ENCODE results near the gene DNAH17. TPM values are rescaled to one million over a fixed set of nuclear protein-coding genes. Genes with fewer than 3 reads are reported as not detected.

Gene DNAH17
- total and polyA plus RNA-seq, 4 experiments from 2014 or later: 0.49 to 1.0 (median 0.78) TPM; not detected in 1

- no peaks in the 10 kb centered on the region for H3K36me3 Mint-ChIP-seq
- H3K9me3 ChIP-seq (ENCODE audit: control insufficient read depth in 1 of 2, low read length in 2 of 2): no peaks in the 10 kb centered on the region
- DNase-seq: no peak
- no peaks in the 10 kb centered on the region for H3K27me3 ChIP-seq (ENCODE audit: insufficient read depth, low read length)
- H3K4me3 Mint-ChIP-seq: no peak overlapping the region
- ChIA-PET POLR2A (ENCODE audit: partially characterized antibody) (no interaction called here), CTCF (ENCODE audit: partially characterized antibody) (no interaction called here)
- H3K27me3 Mint-ChIP-seq: peaks cover 0 to 6% of the 10 kb centered on the region in 2 donors
- no peak overlapping the region for H3K27ac Mint-ChIP-seq
- intact Hi-C loops (cut with micrococcal nuclease): no loop called here
- H3K9me3 Mint-ChIP-seq: no peaks in the 10 kb centered on the region
- no peaks in the 10 kb centered on the region for H3K4me1 ChIP-seq (ENCODE audit: insufficient read depth, low read length)
- H3K36me3 ChIP-seq (ENCODE audit: insufficient read depth, low read length): no peaks in the 10 kb centered on the region
- no peaks in the 10 kb centered on the region for H3K4me1 Mint-ChIP-seq
- no peak overlapping the region for H3K27ac ChIP-seq (ENCODE audit: low read depth, low read length)
- H3K4me3 ChIP-seq (ENCODE audit: low read length in 2 of 2): no peak overlapping the region
Observed at GRCh38 chr17:78560731-78561130, 16.5 kb downstream of the DNAH17 start.

DNA sequence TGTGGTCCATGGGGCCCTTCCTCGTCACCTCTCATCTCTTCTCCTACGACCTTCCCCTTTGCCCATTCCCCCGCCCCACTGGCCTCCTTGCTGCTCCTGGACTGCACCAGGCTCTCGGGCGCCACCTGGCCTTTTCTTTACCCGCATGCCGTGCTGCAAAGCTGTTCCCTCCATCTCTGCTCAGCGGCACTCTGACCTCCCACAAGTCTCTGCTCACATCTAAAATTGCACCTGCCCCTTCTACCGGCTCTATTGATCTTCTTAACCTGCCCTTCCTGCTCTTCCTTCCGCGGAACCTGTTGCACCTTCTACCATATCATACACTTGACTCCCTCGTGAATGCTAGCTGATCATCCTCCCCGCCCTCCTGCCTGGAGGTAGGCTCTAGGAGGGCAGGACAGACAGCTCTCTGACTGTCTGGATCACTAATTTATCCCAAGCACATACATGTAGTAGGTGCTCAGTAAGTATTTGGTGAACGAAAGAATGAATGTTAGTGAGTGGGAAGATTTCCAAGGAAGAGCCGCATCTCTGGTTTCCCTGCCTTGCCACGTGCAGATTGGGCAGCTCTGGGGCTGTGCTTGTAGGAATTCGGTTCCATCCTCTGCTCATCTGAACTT, 17.3 kb downstream of the DNAH17 start:
- Histone ChIP-seq H3K4me1 (ENCODE audit: insufficient read depth, low read length) (no peaks in the 10 kb centered on the region), H3K27ac (ENCODE audit: low read depth, low read length) (no peak overlapping the region), H3K9me3 (ENCODE audit: control insufficient read depth in 1 of 2, low read length in 2 of 2) (no peaks in the 10 kb centered on the region), H3K27me3 (ENCODE audit: insufficient read depth, low read length) (no peaks in the 10 kb centered on the region), H3K4me3 (ENCODE audit: low read length in 2 of 2) (no peak overlapping the region), H3K36me3 (ENCODE audit: insufficient read depth, low read length) (no peaks in the 10 kb centered on the region)
- H3K36me3 Mint-ChIP-seq: no peaks in the 10 kb centered on the region
- no peak overlapping the region for H3K4me3 Mint-ChIP-seq
- intact Hi-C loops (cut with micrococcal nuclease): no loop called here
- H3K27me3 Mint-ChIP-seq: peaks cover 0 to 5% of the 10 kb centered on the region in 2 donors
- peak in 1 of 5 donors; percentile 9 for DNase-seq
- ChIA-PET CTCF (ENCODE audit: partially characterized antibody) (interaction anchor here (1.0 kb wide), 1 partner anchor 63 kb away, joined by 3 read pairs; no protein-coding TSS in a partner anchor), POLR2A (ENCODE audit: partially characterized antibody) (interaction anchor here (0.8 kb wide), 1 partner anchor 22 kb away, joined by 3 read pairs; no protein-coding TSS in a partner anchor)
- H3K9me3 Mint-ChIP-seq: peaks cover 0 to 1% (median 0%) of the 10 kb centered on the region in 8 donors
- no peaks in the 10 kb centered on the region for H3K4me1 Mint-ChIP-seq
- no peak overlapping the region for H3K27ac Mint-ChIP-seq

- H3K27me3 ChIP-seq (ENCODE audit: insufficient read depth, low read length): no peaks in the 10 kb centered on the region
- no peaks in the 10 kb centered on the region for H3K4me1 Mint-ChIP-seq
- no peak overlapping the region for H3K27ac ChIP-seq (ENCODE audit: low read depth, low read length)
- H3K4me3 Mint-ChIP-seq: no peak overlapping the region
- no peak for DNase-seq
- H3K27ac Mint-ChIP-seq: no peak overlapping the region
- no peaks in the 10 kb centered on the region for H3K36me3 Mint-ChIP-seq
- H3K9me3 Mint-ChIP-seq: peaks cover 0 to 1% (median 0%) of the 10 kb centered on the region in 8 donors
- H3K4me1 ChIP-seq (ENCODE audit: insufficient read depth, low read length): no peaks in the 10 kb centered on the region
- H3K4me3 ChIP-seq (ENCODE audit: low read length in 2 of 2): no peak overlapping the region
- POLR2A ChIA-PET (ENCODE audit: partially characterized antibody): interaction anchor here (0.8 kb wide), 1 partner anchor 21 kb away, joined by 3 read pairs; no protein-coding TSS in a partner anchor
- intact Hi-C loops (cut with micrococcal nuclease): no loop called here
- no peaks in the 10 kb centered on the region for H3K9me3 ChIP-seq (ENCODE audit: control insufficient read depth in 1 of 2, low read length in 2 of 2)
- CTCF ChIA-PET (ENCODE audit: partially characterized antibody): no interaction called here
- no peaks in the 10 kb centered on the region for H3K36me3 ChIP-seq (ENCODE audit: insufficient read depth, low read length)
- H3K27me3 Mint-ChIP-seq: peaks cover 0 to 5% of the 10 kb centered on the region in 2 donors
Observed at GRCh38 chr17:78558989-78559388, 18.2 kb downstream of the DNAH17 start.

- ChIA-PET CTCF (ENCODE audit: partially characterized antibody) (no interaction called here), POLR2A (ENCODE audit: partially characterized antibody) (no interaction called here)
- Mint-ChIP-seq H3K36me3 (no peaks in the 10 kb centered on the region), H3K4me3 (no peak overlapping the region), H3K27me3 (peaks cover 0 to 5% of the 10 kb centered on the region in 2 donors), H3K27ac (no peak overlapping the region), H3K9me3 (peaks cover 0 to 1% (median 0%) of the 10 kb centered on the region in 8 donors), H3K4me1 (no peaks in the 10 kb centered on the region)
- H3K9me3 ChIP-seq (ENCODE audit: control insufficient read depth in 1 of 2, low read length in 2 of 2): no peaks in the 10 kb centered on the region
- H3K36me3 ChIP-seq (ENCODE audit: insufficient read depth, low read length): no peaks in the 10 kb centered on the region
- intact Hi-C loops (cut with micrococcal nuclease): no loop called here
- no peaks in the 10 kb centered on the region for H3K27me3 ChIP-seq (ENCODE audit: insufficient read depth, low read length)
- no peak for DNase-seq
- H3K27ac ChIP-seq (ENCODE audit: low read depth, low read length): no peak overlapping the region
- H3K4me3 ChIP-seq (ENCODE audit: low read length in 2 of 2): no peak overlapping the region
- H3K4me1 ChIP-seq (ENCODE audit: insufficient read depth, low read length): no peaks in the 10 kb centered on the region
Observed at GRCh38 chr17:78558181-78558850, 18.9 kb downstream of the DNAH17 start.

DNA sequence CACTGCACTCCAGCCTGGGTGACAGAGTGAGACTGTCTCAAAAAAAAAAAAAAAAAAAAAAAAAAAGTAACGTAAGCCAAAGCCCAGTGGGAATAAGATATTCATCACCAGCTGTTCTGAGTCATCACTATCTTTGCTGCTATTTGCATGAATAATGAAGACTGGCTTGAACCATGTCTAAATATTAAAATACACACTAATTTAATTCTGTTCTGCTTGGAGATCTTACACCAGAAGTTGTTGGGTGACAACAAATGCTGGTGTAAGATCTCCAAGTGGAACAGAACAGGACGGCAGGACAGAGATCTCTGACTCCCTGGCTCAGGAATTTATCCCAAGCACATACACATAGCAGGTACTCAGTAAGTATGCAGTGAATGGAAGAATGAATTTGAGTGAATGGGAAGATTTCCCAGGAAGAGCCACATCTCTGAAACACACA, 19.6 kb downstream of the DNAH17 start:
- H3K27me3 ChIP-seq (ENCODE audit: insufficient read depth, low read length): no peaks in the 10 kb centered on the region
- no peaks in the 10 kb centered on the region for H3K36me3 ChIP-seq (ENCODE audit: insufficient read depth, low read length)
- no peak overlapping the region for H3K4me3 ChIP-seq (ENCODE audit: low read length in 2 of 2)
- no peak overlapping the region for H3K27ac ChIP-seq (ENCODE audit: low read depth, low read length)
- no peak overlapping the region for H3K27ac Mint-ChIP-seq
- DNase-seq: no peak
- H3K9me3 ChIP-seq (ENCODE audit: control insufficient read depth in 1 of 2, low read length in 2 of 2): no peaks in the 10 kb centered on the region
- peaks cover 0 to 5% of the 10 kb centered on the region in 2 donors for H3K27me3 Mint-ChIP-seq
- peaks cover 0 to 1% (median 0%) of the 10 kb centered on the region in 8 donors for H3K9me3 Mint-ChIP-seq
- intact Hi-C loops (cut with micrococcal nuclease): no loop called here
- POLR2A ChIA-PET (ENCODE audit: partially characterized antibody): no interaction called here
- no peaks in the 10 kb centered on the region for H3K36me3 Mint-ChIP-seq
- no peak overlapping the region for H3K4me3 Mint-ChIP-seq
- CTCF ChIA-PET (ENCODE audit: partially characterized antibody): no interaction called here
- no peaks in the 10 kb centered on the region for H3K4me1 Mint-ChIP-seq
- no peaks in the 10 kb centered on the region for H3K4me1 ChIP-seq (ENCODE audit: insufficient read depth, low read length)

DNA sequence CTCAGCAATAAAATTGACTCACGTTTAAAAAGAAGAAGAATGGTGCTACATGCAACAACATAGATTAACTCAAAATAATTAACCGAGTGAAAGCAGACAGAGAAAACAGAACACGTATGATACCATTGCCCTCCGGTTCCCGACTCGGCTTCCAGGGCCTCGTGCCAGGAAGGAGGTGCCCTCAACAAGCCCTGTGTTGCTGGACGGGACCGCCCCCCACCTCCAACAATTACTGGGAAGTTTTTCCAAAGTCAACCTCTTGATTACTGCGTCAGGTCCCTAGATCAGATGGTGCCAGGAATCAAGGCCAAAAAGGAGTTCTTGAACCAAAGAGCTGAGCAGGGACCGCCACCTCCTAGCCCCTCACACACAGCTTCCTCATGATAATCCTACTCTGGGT, 20.4 kb downstream of the DNAH17 start:
- no peak for DNase-seq
- Mint-ChIP-seq H3K27me3 (peaks cover 0 to under 1% of the 10 kb centered on the region in 2 donors), H3K36me3 (no peaks in the 10 kb centered on the region), H3K9me3 (peaks cover 0 to 1% (median 0%) of the 10 kb centered on the region in 8 donors), H3K4me1 (no peaks in the 10 kb centered on the region), H3K27ac (no peak overlapping the region), H3K4me3 (no peak overlapping the region)
- CTCF ChIA-PET (ENCODE audit: partially characterized antibody): no interaction called here
- Histone ChIP-seq H3K9me3 (ENCODE audit: control insufficient read depth in 1 of 2, low read length in 2 of 2) (no peaks in the 10 kb centered on the region), H3K27ac (ENCODE audit: low read depth, low read length) (no peak overlapping the region), H3K27me3 (ENCODE audit: insufficient read depth, low read length) (no peaks in the 10 kb centered on the region), H3K4me3 (ENCODE audit: low read length in 2 of 2) (no peak overlapping the region), H3K36me3 (ENCODE audit: insufficient read depth, low read length) (no peaks in the 10 kb centered on the region), H3K4me1 (ENCODE audit: insufficient read depth, low read length) (no peaks in the 10 kb centered on the region)
- POLR2A ChIA-PET (ENCODE audit: partially characterized antibody): no interaction called here
- intact Hi-C loops (cut with micrococcal nuclease): no loop called here

GRCh38 chr17:78555746-78556401, 21.3 kb downstream of the DNAH17 start:
- CTCF ChIA-PET (ENCODE audit: partially characterized antibody): no interaction called here
- no peaks in the 10 kb centered on the region for H3K36me3 Mint-ChIP-seq
- DNase-seq: no peak
- intact Hi-C loops (cut with micrococcal nuclease): no loop called here
- no peaks in the 10 kb centered on the region for H3K36me3 ChIP-seq (ENCODE audit: insufficient read depth, low read length)
- H3K4me1 Mint-ChIP-seq: no peaks in the 10 kb centered on the region
- H3K4me3 Mint-ChIP-seq: no peak overlapping the region
- peak overlapping the region in 2 of 7 donors; percentile 10 to 24 for H3K27ac Mint-ChIP-seq
- no peaks in the 10 kb centered on the region for H3K4me1 ChIP-seq (ENCODE audit: insufficient read depth, low read length)
- H3K27me3 Mint-ChIP-seq: no peaks in the 10 kb centered on the region
- H3K4me3 ChIP-seq (ENCODE audit: low read length in 2 of 2): no peak overlapping the region
- peaks cover 0 to 1% (median 0%) of the 10 kb centered on the region in 8 donors for H3K9me3 Mint-ChIP-seq
- H3K27ac ChIP-seq (ENCODE audit: low read depth, low read length): no peak overlapping the region
- H3K27me3 ChIP-seq (ENCODE audit: insufficient read depth, low read length): no peaks in the 10 kb centered on the region
- POLR2A ChIA-PET (ENCODE audit: partially characterized antibody): no interaction called here
- H3K9me3 ChIP-seq (ENCODE audit: control insufficient read depth in 1 of 2, low read length in 2 of 2): no peaks in the 10 kb centered on the region
